GM19043 (cell line): ENCODE results near the gene UBAC1.
"Not testable (repeated sequence)": the region's sequence is repeated elsewhere in the genome, so short reads cannot be mapped to it uniquely, and the experiment has no call there.

Experiments
- ATAC-seq: cut with Tn5 transposase; IDR thresholded peaks from one replicate; pipeline ENCODE4 v1.9.1; 2021; ENCODE audit warnings: low read depth; ENCODE audit not compliant: unreplicated experiment

Gene UBAC1

DNA sequence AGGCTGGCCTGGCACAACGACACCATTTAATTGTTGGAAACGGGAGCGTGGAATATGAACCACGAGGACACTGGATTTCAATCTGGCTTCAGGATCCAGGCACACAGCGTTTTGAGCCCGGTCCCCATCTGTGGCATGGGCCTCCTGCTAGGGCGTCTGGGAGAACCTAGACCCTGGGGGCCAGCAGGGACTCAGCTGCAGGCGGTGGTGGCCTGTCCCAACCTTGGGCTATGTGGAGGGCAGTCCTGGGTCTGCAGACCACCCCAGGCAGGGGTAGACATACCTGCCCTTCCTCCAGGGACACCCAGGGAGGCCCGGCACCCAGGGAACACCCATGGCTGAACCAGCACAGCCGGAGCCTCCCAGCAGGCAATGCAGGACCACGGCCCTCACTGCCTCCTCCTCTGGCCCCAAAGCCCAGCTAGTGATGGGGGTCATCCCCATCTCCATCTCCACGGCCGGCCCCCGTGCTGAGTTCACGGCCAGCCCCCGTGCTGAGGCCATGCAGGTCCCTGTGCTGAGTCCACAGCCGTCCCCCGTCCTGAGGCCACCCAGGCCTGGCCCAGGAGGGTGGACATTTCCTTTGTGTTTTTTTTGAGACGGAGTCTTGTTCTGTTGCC is 18.5 kb upstream of the UBAC1 start:
- no peak for ATAC-seq

DNA sequence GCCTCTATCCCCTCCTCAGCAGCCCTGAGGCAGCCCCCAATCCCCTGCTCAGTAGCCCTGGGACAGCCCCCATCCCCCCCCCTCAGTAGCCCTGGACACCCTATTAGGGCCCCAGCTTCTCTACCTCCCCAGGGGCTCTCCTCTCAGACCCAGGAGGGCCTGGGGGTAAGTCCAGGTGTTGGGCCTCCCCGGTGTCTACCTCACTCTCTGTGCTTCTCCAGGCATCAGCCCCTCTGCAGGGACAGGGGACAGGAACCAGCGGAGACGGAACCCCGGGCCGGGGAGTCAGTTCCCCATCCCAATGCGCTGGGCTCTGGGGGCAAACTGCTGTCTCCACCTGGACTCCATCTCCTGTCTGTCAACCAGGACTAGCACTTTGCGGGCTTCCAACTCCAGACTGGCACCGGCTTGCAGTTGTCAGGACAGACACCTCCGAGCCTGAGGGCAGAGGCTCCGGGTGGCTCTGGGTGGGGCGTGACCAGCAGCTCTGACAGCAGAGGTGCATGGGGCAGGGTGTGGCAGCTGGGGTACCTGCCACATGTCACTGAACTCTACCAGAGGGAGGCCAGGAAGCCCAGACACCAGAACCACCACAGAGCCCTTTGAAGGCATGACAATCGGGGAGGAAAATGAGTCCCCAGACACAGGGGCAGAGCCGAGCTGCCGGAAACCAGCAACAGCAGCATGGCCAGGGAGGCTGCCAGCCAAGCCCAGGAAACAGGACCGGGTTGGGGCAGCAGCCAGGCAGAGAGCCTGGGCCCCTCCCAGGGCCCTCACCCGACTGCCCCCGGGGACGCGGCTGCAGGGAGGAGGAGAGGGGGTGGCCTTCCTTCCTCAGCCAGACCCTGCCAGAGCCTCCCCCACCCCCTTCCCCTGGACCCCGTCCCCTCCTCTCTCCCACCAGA is 17.7 kb upstream of the UBAC1 start:
- no peak for ATAC-seq

DNA sequence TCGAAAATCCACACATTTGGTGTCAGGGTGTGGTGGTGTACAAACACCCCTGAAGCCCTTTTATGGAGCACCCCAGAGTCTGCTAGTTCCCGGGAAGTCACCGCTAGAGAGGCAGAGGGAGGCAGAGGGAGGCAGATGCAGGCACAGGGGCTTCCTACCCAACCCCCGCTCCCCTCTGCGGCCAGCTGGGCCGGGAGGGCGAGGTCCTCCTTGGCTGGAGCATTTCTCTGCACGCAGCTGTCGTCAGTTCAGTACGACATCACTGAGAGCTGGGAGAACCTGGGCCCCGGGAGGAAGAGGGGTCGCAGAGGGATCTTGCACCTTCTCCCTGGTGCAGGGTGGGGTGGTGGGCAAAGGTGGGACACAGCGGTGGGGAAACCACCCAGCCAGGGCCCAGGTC is 15.8 kb upstream of the UBAC1 start:
- ATAC-seq: no peak

DNA sequence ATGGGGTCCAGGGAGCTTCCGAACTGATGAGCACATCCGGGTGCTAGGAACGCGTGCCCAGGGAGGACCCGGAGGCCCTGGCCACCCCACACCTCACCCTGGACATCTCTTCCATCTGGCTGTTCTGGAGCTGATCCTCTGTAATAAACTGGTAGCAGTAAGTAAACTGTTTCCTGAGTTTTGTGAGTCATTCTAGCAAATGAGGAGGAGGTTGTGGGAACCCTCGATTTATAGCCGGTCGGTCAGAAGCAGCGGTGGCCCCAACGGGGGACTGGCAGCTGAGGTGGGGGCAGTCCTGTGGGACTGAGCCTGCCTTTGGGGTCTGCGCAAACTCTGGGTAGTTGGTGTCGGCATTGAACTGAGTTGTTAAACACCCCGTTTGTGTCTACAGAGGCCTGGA is 15.4 kb upstream of the UBAC1 start:
- no peak for ATAC-seq

DNA sequence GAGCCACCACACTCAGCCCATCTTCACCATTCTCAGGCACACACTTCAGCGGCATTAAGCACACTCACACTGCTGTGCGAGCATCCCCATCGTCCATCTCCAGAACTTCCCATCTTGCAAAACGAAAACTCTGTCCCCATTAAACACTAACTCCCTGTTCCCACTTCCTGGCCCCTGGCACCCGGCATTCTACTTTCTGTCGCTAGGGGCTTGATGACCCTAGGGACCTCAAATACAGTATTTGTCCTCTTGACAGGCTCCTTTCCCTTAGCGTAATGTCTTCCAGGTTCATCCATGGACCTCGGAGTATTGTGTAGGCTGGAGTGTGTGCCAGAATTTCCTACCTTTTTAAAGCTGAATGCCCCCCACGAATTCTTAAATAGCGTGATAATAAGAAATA is 14.7 kb upstream of the UBAC1 start:
- no peak for ATAC-seq

DNA sequence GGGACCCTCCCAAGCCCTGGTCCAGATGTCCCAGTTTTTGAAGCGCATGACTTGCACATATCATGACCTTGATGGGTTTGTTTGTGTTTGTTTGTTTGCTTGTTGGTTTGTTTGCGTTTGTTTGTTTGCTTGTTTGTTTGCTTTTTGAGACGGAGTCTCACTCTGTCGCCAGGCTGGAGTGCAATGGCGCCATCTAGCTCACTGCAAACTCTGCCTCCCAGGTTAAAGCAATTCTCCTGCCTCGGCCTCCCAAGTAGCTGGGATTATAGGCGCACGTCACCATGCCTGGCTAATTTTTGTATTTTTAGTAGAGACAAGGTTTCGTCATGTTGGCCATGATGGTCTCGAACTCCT is 13.0 kb upstream of the UBAC1 start:
- no peak for ATAC-seq

GRCh38 chr9:135973277-135974219 is 12.4 kb upstream of the UBAC1 start:
- no peak for ATAC-seq

- no peak for ATAC-seq
These were observed 10.7 kb upstream of the UBAC1 start for GRCh38 chr9:135971892-135972291.

GRCh38 chr9:135971111-135971766 is 10.1 kb upstream of the UBAC1 start:
- ATAC-seq: no peak

DNA sequence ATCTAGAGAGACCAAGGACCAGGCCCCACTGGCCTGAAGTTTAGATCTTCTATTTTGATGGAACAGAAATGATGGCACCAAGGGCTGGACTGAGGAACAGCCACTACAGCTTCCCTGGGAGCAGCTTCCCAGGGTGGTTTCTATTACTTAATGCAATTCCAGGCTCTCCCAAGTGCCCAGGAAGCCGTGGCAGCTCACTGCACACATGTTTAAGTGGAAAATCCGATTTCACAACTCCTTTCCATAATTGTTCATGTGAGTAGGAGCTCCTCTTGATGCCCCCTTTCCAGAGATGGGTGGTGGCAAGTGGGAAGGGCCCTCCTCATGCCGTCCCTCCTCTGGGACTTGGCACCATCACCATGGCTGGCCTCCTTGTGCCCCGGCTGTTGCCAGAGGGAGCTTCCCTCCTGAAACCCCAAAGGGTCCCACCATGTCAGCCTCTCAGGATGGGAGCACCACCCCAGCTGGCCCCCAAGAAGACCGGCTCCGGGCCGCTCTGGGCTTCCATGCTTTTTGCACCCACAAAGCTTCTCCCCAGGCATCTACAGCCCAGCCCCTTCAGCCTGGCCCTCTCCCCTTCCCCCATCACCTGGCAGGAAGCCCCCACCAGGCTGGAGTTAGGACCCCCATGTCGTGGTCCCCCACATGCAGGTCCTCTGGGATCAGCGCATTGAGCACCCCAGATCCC is 9.1 kb upstream of the UBAC1 start:
- ATAC-seq: no peak

GRCh38 chr9:135969064-135969683 is 8.0 kb upstream of the UBAC1 start:
- ATAC-seq: no peak

GRCh38 chr9:135968601-135969000 is 7.4 kb upstream of the UBAC1 start:
- no peak for ATAC-seq

GRCh38 chr9:135968083-135968476 is 6.9 kb upstream of the UBAC1 start:
- ATAC-seq: no peak

GRCh38 chr9:135966916-135967260 is 5.7 kb upstream of the UBAC1 start:
- ATAC-seq: not testable (repeated sequence)

DNA sequence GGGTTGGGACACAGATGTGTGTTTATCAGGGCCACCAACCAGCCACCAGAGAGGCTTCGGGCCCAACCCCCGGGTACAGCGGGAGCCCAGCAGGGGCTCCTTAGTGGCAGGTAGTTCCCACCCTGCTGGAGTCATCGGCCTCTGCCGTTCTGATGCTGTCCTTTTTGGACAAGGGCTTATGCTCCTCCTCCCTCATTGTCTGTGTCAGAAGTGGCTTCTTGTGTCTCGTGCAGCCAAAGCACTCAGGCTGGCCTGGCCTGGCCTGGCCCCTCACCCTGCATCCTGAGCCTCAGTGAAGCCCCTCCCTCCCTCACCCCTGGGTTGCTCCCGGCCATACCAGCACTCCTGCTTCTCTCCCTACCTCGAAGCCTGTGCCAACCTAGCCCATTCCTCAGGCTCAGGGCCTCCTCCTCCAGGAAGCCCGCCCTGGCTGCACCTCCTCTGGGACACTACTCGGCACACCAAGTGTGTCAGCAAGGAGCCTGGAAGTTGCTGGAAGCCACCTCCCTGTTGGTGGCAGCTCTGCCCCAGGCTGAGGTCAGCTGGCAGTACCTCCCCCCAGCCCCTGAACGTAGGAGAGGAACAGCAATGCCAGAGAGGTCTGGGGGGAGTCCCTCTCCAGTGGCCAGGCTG is 4.1 kb upstream of the UBAC1 start:
- ATAC-seq: no peak

GRCh38 chr9:135963938-135964337 is 2.8 kb upstream of the UBAC1 start:
- no peak for ATAC-seq

DNA sequence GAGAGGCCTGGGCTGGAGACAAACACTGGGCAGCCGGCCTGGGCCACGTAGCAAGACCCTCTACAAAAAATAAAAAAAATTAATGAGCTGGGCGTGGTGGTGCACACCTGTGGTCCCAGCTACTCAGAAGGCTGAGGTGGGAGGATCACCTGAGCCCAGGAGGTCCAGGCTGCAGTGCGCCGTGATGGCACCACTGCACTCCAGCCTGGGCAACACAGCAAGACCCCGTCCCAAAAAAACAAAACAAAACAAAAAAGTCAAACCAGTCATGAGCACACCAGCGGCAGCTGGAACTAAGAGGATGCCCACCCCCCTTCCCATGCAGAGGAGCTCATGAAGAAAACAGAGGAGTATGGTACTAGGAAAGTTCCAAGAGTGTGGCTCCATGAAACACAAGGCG is 2.2 kb upstream of the UBAC1 start:
- no peak for ATAC-seq

GRCh38 chr9:135962696-135963307 is 1.6 kb upstream of the UBAC1 start:
- no peak for ATAC-seq
